Endothelial cell of umbilical vein (primary cell): ENCODE results near the gene TRAPPC2L. TPM values are rescaled to one million over a fixed set of nuclear protein-coding genes. Genes with fewer than 3 reads are reported as not detected.

Experiments used
- BruUV-seq: library from RNA; stranded (reverse); fragments of 400-500 nt; replicated peaks from 2 replicates; lab custom pipeline; 2021; lab: Mats Ljungman, UMichigan
- CTCF ChIA-PET: fragments of 300-600, 350-600 bp; sonication (Branson Sonifier 250); formaldehyde crosslinking; loops from one replicate; lab custom pipeline; 2021; ENCODE audit warnings: antibody characterized with exemption, inconsistent platforms; lab: Charles Lee
- POLR2A ChIA-PET: fragments of 300-600, 350-600 bp; sonication (Branson Sonifier 250); formaldehyde crosslinking; loops from one replicate; lab custom pipeline; 2021; ENCODE audit warnings: antibody characterized with exemption, inconsistent platforms; lab: Charles Lee
- DNase-seq: peaks from one replicate; pipeline ENCODE4 v3.0.0-alpha.2; 2011; ENCODE audit warnings: low read depth, low spot score
- FAIRE-seq: peaks from 2 replicates; lab custom pipeline; 2011; peaks lifted over from hg19 to GRCh38; lab: Jason Lieb, UNC
- H2AFZ ChIP-seq: 2 replicates; pipeline ENCODE4 v1.6.0; 2012; ENCODE audit warnings: low read depth, low read length, control low read depth, inconsistent platforms
- H3K27ac ChIP-seq: 2 replicates; pipeline ENCODE4 v1.5.1; 2011; ENCODE audit warnings: low read depth, mild to moderate bottlenecking, control low read depth, low read length, moderate library complexity; ENCODE audit not compliant: insufficient read depth
- H3K27me3 ChIP-seq, 2 experiments: 2 replicates each; pipeline versions ENCODE4 v1.6.0 to v1.6.1; 2011; ENCODE audit warnings: low read length in 2 of 2, mixed read lengths in 1 of 2; ENCODE audit not compliant: control insufficient read depth in 2 of 2, insufficient read depth in 2 of 2
- H3K36me3 ChIP-seq, 2 experiments: 2 replicates in 1 of 2; 3 replicates in 1 of 2; pipeline ENCODE4 v1.5.1; 2011; ENCODE audit warnings: low read length in 2 of 2, mild to moderate bottlenecking in 1 of 2, moderate library complexity in 1 of 2; ENCODE audit not compliant: control insufficient read depth in 2 of 2, insufficient read depth in 2 of 2; ENCODE audit errors: extremely low read depth in 1 of 2
- H3K4me1 ChIP-seq: 3 replicates; pipeline ENCODE4 v1.5.1; 2011; ENCODE audit warnings: mild to moderate bottlenecking, low read length; ENCODE audit not compliant: control insufficient read depth, insufficient read depth; ENCODE audit errors: extremely low read depth
- H3K4me2 ChIP-seq: 2 replicates; pipeline ENCODE4 v1.6.1; 2011; ENCODE audit warnings: low read length, control low read depth, mixed read lengths; ENCODE audit not compliant: insufficient read depth
- H3K4me3 ChIP-seq, 3 experiments: fragments of 200-600 bp in 1 of 3; sonication (generic), shearing (Covaris generic) in 1 of 3; replicated peaks in 1 of 3; 2 replicates each; pipeline ENCODE4 v1.5.1; 2011 to 2016; ENCODE audit warnings: control low read depth in 3 of 3, low read length in 3 of 3, mild to moderate bottlenecking in 2 of 3, inconsistent platforms in 1 of 3, low read depth in 1 of 3, moderate library complexity in 1 of 3; ENCODE audit not compliant: insufficient read depth in 1 of 3
- H3K79me2 ChIP-seq: 2 replicates; pipeline ENCODE4 v1.6.0; 2012; ENCODE audit warnings: low read length, inconsistent platforms; ENCODE audit not compliant: control insufficient read depth, insufficient read depth
- H3K9ac ChIP-seq: replicated peaks from 2 replicates; pipeline ENCODE3; 2011; ENCODE audit warnings: low read length, control low read depth; ENCODE audit not compliant: insufficient read depth; ENCODE audit errors: extremely low read depth
- H3K9me1 ChIP-seq: replicated peaks from 3 replicates; pipeline ENCODE4 v1.6.0; 2011; ENCODE audit warnings: mild to moderate bottlenecking, low read length; ENCODE audit not compliant: control insufficient read depth, insufficient read depth; ENCODE audit errors: extremely low read depth
- H3K9me3 ChIP-seq: replicated peaks from 2 replicates; pipeline ENCODE4 v1.5.1; 2012; ENCODE audit warnings: low read length, inconsistent platforms; ENCODE audit not compliant: control insufficient read depth, insufficient read depth
- H4K20me1 ChIP-seq: replicated peaks from 2 replicates; pipeline ENCODE3; 2011; ENCODE audit warnings: mild to moderate bottlenecking, low read length; ENCODE audit not compliant: control insufficient read depth, insufficient read depth; ENCODE audit errors: extremely low read depth
- EZH2 ChIP-seq: IDR thresholded peaks from 2 replicates; pipeline ENCODE4 v1.6.1; 2012; ENCODE audit warnings: borderline replicate concordance, low read depth, mild to moderate bottlenecking, moderate library complexity, low read length, inconsistent platforms; ENCODE audit not compliant: severe bottlenecking
- JUN ChIP-seq: IDR thresholded peaks from 2 replicates; pipeline ENCODE4 v1.6.1; 2011; ENCODE audit warnings: borderline replicate concordance, low read depth; ENCODE audit not compliant: insufficient read length, insufficient read depth
- MYC ChIP-seq: IDR thresholded peaks from one replicate; pipeline ENCODE4 v1.6.1; 2011; ENCODE audit warnings: mild to moderate bottlenecking, low read depth, low read length
- POLR2AphosphoS5 ChIP-seq: IDR thresholded peaks from 2 replicates; pipeline ENCODE4 v1.6.1; 2012; ENCODE audit warnings: low read depth, mild to moderate bottlenecking, control low read depth, low read length, moderate library complexity; ENCODE audit not compliant: insufficient read depth
- dilution Hi-C: fragments of 300-500 bp; cut with MboI; formaldehyde crosslinking; loops from one replicate; pipeline ENCODE4 v1.15.0; 2019; ENCODE audit warnings: low sequenced_read_pairs; ENCODE audit not compliant: extremely low pct_ligation_motif_present
- intact Hi-C: fragments of 100-400 bp; cut with micrococcal nuclease; formaldehyde crosslinking; loops from one replicate; pipeline ENCODE4 v1.10.0; 2022
- polyA plus RNA-seq, 4 experiments: library from polyadenylated mRNA; depleted of rRNA in 3 of 4; stranded (reverse) in 3 of 4; unstranded in 1 of 4; fragments of >200 nt; gene quantifications; 2 replicates each; pipeline versions ENCODE4 v1.2.1 to v1.2.3, GENCODE V29; 2011 to 2012; ENCODE audit warnings: missing spikeins in 1 of 4
- total RNA-seq: library from RNA; stranded (reverse); gene quantifications from 2 replicates; pipeline ENCODE4 v1.2.3, GENCODE V29; 2021
- TF ChIP-seq, protein P1 (sequence below): IDR thresholded peaks from 2 replicates; pipeline ENCODE4 v1.6.1; 2011; ENCODE audit not compliant: insufficient read depth, insufficient read length

Gene TRAPPC2L
- total and polyA plus RNA-seq, 2 donors (not counting 3 experiments of a cell fraction or from before 2014, with no cell fraction given): 61.9 to 131 TPM

DNA sequence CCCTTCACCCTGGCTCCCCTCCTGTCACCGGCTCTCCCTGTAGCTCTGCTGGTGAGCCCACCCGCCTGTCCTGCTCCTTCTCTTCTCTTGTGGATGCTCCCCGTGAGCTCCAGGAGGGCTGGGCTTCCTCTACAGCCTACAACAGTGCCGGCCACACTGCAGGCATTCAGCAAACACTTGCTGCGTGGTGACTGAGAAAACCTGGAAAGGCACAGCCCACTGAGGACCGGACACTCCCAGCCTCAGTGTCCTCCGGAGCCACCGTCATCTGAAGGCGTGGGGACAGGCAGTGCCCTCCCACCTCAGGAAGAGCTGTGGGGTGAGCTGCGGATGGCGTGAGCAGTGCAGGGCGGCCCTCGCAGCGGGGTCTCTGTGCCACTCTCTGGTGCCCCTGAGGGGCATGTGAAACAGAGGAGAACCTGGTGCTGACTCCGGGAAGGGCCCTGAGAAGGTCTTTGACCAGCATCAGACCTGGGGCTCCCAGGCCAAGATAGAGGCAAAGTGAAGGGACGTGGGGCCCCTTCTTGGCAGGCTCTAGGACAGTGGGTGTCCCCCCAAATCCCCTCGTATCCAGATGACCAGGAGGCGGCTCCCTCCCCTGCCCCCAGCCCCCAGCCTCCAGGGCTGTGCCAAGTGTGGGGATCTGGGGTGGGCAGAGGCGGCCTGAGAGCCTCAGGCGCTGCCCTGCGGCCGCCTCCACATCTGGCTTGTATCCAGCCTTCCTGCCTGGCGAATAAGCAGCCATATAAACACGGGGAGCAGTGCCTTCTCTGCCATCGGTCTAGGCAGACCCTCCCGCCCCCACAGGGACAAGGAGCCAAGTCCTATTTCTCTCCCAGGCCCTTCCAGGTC, 53.6 kb downstream of the TRAPPC2L start:
- Histone ChIP-seq H2AFZ (no peak overlapping the region), H4K20me1 (no peaks in the 10 kb centered on the region), H3K4me2 (no peak overlapping the region), H3K36me3 (no peaks in the 10 kb centered on the region), H3K4me3 (no peak overlapping the region), H3K27ac (no peak overlapping the region), H3K9ac (no peak overlapping the region), H3K9me1 (no peaks in the 10 kb centered on the region), H3K27me3 (no peaks in the 10 kb centered on the region), H3K9me3 (no peaks in the 10 kb centered on the region), H3K79me2 (no peaks in the 10 kb centered on the region), H3K4me1 (no peaks in the 10 kb centered on the region)
- ChIA-PET POLR2A (no interaction called here), CTCF (no interaction called here)
- DNase-seq (no peak), FAIRE-seq (no peak)
- BruUV-seq: no TSS peak
- intact Hi-C loops: no loop called here
- dilution Hi-C loops: no loop called here
- TF ChIP-seq MYC (no peak), JUN (no peak), EZH2 (no peak), POLR2AphosphoS5 (no peak)
- TF ChIP-seq, protein P1, sequence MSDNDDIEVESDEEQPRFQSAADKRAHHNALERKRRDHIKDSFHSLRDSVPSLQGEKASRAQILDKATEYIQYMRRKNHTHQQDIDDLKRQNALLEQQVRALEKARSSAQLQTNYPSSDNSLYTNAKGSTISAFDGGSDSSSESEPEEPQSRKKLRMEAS: no peak
